Jurkat, Clone E6-1 (cell line): ENCODE data around the gene CHMP4A.
A peak's percentile ranks its signal among the peaks of the same experiment; 100 is the strongest.
"Not testable (repeated sequence)": the region's sequence is repeated elsewhere in the genome, so short reads cannot be mapped to it uniquely, and the experiment has no call there.

Experiments used
- DNase-seq: peaks from one replicate; pipeline ENCODE4 v3.0.0-alpha.2; 2011; ENCODE audit warnings: low read depth, low spot score
- H3K4me3 ChIP-seq: 2 replicates; pipeline ENCODE4 v1.5.1; 2011; ENCODE audit warnings: mild to moderate bottlenecking, low read length, control low read depth, moderate library complexity

CHMP4A gene

GRCh38 chr14:24203249-24203886 lies 9.9 kb downstream of the CHMP4A start:
- H3K4me3 ChIP-seq, DNase-seq: not testable (repeated sequence)

DNA sequence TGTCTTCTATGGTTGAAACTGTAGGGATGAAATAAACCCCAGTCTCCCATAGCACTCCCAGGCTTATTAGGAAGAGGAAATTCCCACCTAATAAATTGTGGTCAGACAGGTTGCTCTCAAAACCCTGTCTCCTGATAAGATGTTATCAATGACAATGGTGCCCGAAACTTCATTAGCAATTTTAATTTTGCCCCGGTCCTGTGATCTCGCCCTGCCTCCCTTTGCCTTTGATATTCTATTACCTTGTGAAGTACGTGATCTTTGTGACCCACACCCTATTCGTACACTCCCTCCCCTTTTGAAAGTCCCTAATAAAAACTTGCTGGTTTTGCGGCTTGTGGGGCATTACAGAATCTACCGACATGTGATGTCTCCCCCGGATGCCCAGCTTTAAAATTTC lies 10.8 kb downstream of the CHMP4A start:
- DNase-seq, H3K4me3 ChIP-seq: not testable (repeated sequence)

DNA sequence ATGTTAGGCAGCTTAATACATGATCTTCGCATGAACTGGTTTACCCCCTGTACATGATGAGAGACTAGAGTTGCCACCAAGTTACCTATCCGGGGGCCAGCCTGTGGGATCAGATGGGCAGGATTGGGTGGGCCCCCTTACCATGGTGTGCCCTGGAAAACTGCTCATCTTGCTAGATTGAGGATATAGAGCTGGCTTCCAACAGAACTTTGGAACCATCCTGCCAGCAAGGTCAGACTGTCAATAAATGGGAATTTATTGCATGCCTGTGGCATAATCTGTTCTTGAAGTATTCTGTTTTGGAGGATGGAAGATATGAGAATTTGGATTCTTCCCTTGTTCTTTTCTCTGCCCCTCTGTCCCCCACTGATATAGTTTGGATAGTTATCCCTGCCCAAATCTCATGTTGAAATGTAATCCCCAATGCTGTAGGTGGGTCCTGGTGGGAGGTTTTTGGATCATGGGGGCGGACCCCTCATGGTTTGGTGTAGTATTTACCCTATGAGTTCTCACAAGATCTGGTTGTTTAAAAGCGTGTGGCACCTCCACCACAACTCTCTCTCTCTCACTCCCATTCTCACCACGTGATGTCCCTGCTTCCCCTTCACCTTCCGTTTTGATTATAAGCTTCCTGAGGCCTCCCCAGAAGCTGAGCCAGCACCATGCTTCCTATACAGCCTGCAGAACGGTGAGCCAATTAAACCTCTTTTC lies 14.3 kb downstream of the CHMP4A start:
- no peak for DNase-seq
- H3K4me3 ChIP-seq: no peak overlapping the region

DNA sequence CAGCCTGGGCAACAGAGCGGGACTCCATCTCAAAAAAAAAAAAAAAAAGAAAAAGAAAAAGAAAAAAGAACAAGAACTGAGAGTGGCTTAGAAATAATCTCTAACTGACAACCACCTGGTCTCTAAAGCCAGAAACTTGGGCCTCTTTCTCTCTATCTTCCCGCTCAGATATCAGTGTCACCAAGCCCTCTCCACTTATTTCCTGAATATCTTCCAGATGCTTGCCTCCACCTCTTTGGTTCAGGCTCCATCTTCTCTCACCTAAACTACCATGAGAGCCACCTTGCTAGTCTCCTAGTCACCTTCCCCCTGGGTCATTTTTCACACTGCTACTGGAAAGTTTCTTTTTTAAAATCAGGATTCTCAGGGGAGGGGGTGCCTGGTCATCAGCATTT lies 16.2 kb downstream of the CHMP4A start:
- H3K4me3 ChIP-seq: no peak overlapping the region
- no peak for DNase-seq

DNA sequence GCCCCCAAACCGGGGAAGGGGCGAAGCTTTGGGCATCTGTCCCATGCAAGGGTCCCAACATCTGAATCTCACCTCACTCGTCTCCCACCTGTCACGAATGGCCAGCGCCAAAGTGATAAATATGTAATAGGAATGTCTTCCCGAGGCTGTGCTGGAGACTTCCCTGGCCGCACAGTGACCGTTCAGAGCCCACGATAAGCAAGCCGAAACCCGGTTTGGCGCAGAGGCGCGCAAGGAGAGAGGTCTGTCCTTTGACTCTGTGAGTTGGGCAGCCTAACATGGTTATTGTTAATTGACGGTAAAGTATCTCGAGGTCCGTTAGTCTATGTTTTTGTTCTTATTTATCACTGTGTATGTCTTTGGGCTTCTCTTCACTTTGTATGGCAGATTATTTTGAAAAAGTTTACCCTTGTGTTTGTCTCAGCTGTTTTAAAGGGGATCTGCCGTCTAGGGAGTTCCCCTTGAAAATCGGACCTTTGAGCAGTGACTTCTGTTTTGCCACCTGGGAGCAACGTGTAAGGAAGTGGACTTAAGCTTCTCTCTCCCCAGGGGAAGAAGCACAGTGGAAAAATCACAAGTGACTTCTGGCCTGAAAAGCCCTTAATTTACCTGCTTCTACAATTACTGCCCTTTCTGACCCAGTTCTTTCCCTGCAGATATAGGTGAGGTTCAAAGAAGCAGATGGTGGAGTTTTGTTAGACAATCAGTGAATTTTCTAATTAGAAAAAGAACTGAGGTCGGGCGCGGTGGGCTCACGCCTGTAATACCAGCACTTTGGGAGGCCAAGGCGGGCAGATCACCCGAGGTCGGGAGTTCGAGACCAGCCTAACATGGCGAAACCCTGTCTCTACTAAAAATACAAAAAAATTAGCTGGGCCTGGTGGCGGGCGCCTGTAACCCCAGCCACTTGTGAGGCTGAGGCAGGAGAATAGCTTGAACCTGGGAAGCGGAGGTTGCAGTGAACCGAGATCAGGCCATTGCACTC lies 16.9 kb downstream of the CHMP4A start:
- H3K4me3 ChIP-seq: peak overlapping the region; percentile 85
- no peak for DNase-seq

GRCh38 chr14:24195186-24196070 lies 17.9 kb downstream of the CHMP4A start, which contains the start of gene TM9SF1:
TSS of gene TM9SF1 (minus strand) at chr14:24195441. CDS start at chr14:24195019, 422 bp downstream.
- peak; percentile 81 for DNase-seq
- peak within 1 kb of the TSS; percentile 85 for H3K4me3 ChIP-seq

GRCh38 chr14:24194873-24195185 lies 18.5 kb downstream of the CHMP4A start:
- peak overlapping the region; percentile 85 for H3K4me3 ChIP-seq
- DNase-seq: no peak

GRCh38 chr14:24194186-24194872 lies 19.0 kb downstream of the CHMP4A start:
- no peak for DNase-seq
- peak overlapping the region; percentile 85 for H3K4me3 ChIP-seq

DNA sequence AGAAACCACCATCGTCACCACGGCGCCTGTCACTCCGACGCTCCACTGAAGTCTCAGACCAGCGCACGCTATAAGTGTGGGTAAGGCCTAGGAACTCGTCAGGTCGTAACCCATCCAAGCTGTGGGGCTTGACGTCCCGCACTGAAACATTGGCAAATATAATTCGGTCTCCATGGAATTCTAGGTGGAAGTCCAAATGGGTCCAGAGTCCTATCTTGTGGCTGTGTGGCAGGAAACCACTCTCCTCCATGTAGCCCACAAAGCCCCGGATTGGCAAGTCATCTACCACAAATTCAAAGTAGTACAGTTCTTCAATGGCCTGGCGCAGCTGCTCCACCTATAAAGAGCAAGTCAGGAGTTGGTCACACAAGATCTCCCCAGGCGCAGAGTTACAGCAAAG lies 20.4 kb downstream of the CHMP4A start:
- H3K4me3 ChIP-seq: no peak overlapping the region
- no peak for DNase-seq

GRCh38 chr14:24190416-24190815 lies 22.9 kb downstream of the CHMP4A start:
- H3K4me3 ChIP-seq: no peak overlapping the region
- no peak for DNase-seq

GRCh38 chr14:24189460-24189859 lies 23.8 kb downstream of the CHMP4A start:
- DNase-seq: no peak
- H3K4me3 ChIP-seq: peak overlapping the region; percentile 85; the same call in 1 of the 2 replicates

- no peak for DNase-seq
- H3K4me3 ChIP-seq: peak overlapping the region; percentile 85
Measured at GRCh38 chr14:24189059-24189375, 24.3 kb downstream of the CHMP4A start.

DNA sequence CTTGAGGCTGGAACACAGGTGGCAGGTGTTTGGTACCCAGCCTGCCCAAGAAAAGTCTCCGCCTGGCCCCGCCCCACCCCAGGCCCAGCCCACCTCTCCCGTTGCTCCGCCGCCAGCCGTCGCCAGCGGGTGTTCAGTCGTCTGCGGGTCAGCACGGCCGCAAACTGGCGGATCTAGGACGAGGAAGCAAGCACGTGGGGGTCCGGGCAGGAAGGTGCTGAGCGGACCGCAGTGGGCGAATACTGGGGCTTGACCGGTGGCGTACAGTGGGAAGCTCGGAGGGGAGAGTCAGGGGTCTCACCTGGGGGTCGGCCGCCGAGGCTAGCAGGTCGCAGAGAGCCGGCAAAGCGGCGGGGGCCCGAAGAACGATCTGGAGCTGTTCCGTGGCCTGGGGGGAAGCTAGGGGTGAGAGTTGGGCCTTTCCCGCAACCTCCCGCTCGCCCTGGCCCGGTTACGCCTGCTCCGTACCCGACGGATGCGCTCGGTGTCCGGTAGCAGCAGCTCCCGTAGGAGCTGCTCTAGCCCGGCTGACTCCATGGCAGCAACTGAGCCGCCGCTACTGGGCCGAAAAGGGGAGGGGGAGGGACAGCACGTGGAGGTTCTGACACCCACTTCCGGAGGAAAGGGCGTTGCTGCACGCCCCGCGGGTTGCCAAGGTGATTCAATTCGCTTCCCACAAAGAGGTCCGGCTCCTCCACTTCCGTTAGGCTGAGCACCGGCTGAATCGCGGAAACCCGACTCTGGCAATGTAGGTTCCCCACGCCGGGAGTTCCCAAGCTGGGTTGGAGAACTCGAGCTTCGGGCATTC lies 24.8 kb downstream of the CHMP4A start, which contains the start of gene IPO4:
IPO4 (minus strand) TSS at position 566 of the 808 bp plus-strand sequence; CDS start at position 537, 29 bp downstream.
- peak; percentile 98 for DNase-seq
- H3K4me3 ChIP-seq: peak within 1 kb of the TSS; percentile 85

DNA sequence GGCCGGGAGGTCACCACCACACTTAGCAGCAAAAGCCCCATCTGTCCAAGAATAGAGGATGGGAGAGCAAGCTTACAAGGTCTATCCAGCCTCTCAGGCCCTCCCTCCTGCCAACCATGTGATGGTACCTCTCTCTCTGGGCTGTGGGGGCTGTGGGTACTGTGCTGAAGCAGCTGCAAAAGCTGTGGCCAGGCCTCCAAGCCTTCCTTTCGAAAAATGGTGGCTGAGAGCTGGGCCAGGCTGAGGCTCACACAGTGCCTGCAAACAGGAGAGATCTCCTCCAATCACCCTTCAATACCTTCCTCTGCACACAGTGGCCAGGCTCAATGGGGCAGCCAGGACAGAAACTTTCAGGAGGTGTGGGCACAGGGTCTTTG lies 25.8 kb downstream of the CHMP4A start:
- no peak for DNase-seq
- peak overlapping the region; percentile 85 for H3K4me3 ChIP-seq

DNA sequence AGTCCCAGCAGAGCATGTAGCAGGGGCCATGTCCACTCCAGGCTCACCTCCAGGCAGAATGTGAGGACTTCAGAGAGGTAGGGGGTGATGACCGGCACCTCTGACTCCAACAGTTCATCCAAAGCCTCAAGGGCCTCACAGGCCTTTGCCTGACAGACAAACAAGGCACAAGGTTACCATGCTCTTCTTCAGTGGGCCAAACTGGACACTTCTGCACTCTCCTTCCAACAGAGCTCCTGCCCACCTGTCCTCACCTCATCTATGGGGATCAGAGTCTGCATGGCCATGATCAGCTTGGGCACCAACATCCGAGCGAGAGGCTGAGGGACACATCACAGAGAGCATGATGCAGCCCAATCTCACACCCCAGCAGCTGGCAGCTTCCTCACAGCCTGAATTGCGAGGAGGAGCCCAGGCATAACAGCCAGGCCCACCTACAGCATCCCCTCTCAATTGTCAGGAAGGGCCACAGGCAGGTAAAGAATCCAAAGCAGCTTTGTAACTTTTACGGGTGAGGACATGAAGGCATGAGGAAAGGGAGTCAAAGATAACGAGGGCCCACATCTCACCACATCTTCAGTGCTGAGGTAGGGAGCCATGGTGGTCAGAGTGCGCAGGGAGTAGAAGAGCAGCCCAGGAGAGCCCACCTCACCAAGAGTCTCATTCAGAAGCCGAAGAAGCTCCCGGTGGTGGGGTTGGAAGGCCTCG lies 26.3 kb downstream of the CHMP4A start:
- H3K4me3 ChIP-seq: no peak overlapping the region
- DNase-seq: no peak

- DNase-seq: no peak
- H3K4me3 ChIP-seq: no peak overlapping the region
Measured at GRCh38 chr14:24185741-24186140, 27.5 kb downstream of the CHMP4A start.

GRCh38 chr14:24185026-24185425 lies 28.3 kb downstream of the CHMP4A start:
- H3K4me3 ChIP-seq: no peak overlapping the region
- no peak for DNase-seq
